HUES64 (cell line): ENCODE results near the gene DLGAP1.

Source experiments
- H3K27ac ChIP-seq: 2 replicates; pipeline ENCODE4 v1.7.0; 2013; ENCODE audit warnings: low read depth, low read length, inconsistent platforms
- H3K27me3 ChIP-seq: 2 replicates; pipeline ENCODE4 v1.6.1; 2013; ENCODE audit warnings: mild to moderate bottlenecking, low read length; ENCODE audit not compliant: insufficient read depth
- H3K36me3 ChIP-seq: 2 replicates; pipeline ENCODE4 v1.6.1; 2013; ENCODE audit warnings: mild to moderate bottlenecking, low read length; ENCODE audit not compliant: insufficient read depth
- H3K4me1 ChIP-seq: 2 replicates; pipeline ENCODE4 v1.6.1; 2013; ENCODE audit warnings: mild to moderate bottlenecking, low read length, moderate library complexity; ENCODE audit not compliant: insufficient read depth
- H3K4me3 ChIP-seq: 2 replicates; pipeline ENCODE4 v1.5.1; 2013; ENCODE audit warnings: mild to moderate bottlenecking, low read length, moderate library complexity
- H3K9ac ChIP-seq: 2 replicates; pipeline ENCODE4 v1.6.1; 2013; ENCODE audit warnings: mild to moderate bottlenecking, low read depth, low read length
- H3K9me3 ChIP-seq: 2 replicates; pipeline ENCODE4 v1.6.1; 2013; ENCODE audit warnings: low read depth, low read length; ENCODE audit not compliant: insufficient read depth
- WGBS: fragments of 150-250, 120-280 bp; methylation state at CpG from one replicate; pipeline ENCODE4 v1.1.7; 2013; ENCODE audit warnings: missing lambda C conversion rate; 5-methylcytosine and 5-hydroxymethylcytosine counted together

Gene DLGAP1

DNA sequence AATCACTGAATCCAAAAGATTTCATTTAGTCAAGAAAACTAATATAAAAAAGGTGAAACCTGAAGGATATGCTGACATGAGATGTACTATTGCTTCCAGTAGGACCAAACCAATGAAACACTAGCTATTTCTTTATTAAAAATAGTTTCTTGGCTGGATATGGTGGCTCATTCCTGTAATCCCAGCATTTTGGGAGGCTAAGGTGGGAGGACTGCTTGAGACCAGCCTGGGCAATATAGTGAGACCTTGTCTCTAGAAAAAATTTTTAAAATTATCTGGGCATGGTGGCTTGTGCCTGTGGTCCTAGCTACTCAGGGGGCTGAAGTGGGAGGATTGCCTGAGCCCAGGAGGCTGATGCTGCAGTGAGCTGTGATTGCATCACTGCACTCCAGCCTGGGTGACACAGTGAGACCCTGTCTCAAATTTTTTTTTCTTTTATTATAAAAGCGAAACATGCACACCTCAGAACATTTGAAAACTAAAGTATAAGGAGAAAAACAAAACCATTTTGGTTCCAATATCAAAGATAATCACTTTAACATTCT lies 738.9 kb downstream of the DLGAP1 start:
- no peak overlapping the region for H3K4me3 ChIP-seq
- no peak overlapping the region for H3K9ac ChIP-seq
- WGBS: 100% methylated on average over 1 of the region's 1 CpG
- no peaks in the 10 kb centered on the region for H3K36me3 ChIP-seq
- H3K27me3 ChIP-seq: no peaks in the 10 kb centered on the region
- H3K9me3 ChIP-seq: no peaks in the 10 kb centered on the region
- peaks cover 5% of the 10 kb centered on the region for H3K4me1 ChIP-seq
- H3K27ac ChIP-seq: no peak overlapping the region

DNA sequence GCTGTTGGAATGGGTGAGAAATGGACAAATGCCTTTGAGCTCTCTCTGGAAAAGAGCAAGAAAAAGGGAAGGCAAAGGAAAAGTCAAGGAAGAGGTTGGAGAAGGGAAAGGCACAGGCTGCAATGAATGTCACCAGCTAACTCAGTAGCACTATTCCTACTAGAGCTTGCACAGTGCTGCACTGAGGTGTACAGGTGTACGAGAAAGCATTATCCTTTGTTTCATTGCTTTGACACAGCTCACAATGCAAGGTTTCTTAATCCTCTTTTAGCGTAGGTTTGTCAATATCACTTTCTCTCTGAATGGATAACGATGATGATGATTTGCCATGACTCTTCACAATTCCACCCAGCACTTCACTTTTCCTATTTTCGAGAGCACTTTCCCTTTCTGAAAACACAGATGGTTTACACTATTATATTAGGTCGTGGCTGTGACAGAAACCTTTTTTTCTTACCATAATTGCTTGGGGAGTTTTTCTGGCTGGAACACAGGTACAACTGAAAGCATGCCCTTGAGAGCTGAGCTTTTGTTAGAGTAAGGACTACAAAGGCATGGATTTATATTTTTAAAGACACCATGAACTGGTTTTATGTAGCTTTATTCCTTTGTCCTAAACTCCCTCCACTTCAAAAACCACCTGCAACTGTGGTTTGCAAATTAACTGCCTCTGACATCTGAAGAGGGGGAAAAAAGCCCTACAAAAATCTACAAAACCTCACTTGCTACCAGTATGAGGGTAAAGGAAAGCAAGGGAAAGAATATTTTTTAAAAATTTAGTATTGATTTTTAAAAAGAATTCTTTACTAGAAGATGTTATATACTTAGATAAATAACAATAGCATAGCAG lies 739.7 kb downstream of the DLGAP1 start:
- Histone ChIP-seq H3K9me3 (no peaks in the 10 kb centered on the region), H3K36me3 (no peaks in the 10 kb centered on the region), H3K9ac (no peak overlapping the region), H3K4me1 (no peaks in the 10 kb centered on the region), H3K4me3 (no peak overlapping the region), H3K27ac (no peak overlapping the region), H3K27me3 (no peaks in the 10 kb centered on the region)
- 97% methylated on average over 4 of the region's 5 CpGs for WGBS

DNA sequence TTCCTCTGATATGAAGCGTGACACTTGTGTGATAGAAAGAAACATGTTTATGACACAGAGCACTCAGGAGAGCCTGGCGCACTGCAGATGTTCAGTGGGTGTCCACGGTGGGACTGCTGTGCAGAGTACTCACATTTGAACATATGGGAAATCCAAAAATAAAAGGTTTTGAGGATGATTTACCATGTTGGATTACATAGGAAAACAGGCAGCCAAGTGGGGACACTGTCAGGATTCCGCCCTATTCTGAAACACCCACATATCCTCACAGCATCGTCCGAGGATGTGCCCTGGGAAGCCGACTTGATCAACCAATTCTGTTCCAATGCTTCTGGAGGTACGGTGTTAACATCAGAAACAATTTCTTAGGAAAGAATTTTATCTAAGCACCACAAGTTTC lies 741.4 kb downstream of the DLGAP1 start:
- no peak overlapping the region for H3K9ac ChIP-seq
- no peaks in the 10 kb centered on the region for H3K27me3 ChIP-seq
- no peak overlapping the region for H3K4me3 ChIP-seq
- no peaks in the 10 kb centered on the region for H3K9me3 ChIP-seq
- no peak overlapping the region for H3K27ac ChIP-seq
- 93% methylated on average over 8 of the region's 8 CpGs for WGBS
- no peaks in the 10 kb centered on the region for H3K4me1 ChIP-seq
- H3K36me3 ChIP-seq: no peaks in the 10 kb centered on the region

DNA sequence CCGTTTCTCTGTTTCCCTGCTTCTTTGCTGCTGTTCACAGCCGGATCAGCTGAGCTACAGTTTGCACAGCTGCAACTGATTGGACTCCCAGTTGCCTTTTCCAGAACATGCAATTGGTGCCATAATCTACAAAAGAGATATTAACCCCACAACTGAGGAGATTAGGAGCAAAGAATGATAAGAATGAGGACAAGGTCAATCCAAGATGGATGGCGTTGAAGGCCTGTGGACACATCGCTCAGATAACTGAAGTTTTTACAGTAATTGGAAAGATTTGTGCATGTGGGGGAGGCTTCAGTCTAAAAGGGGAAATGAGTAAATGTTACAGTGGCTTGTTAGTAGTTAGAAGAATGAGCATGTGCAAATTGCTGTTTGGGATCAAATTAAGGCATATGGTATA lies 741.9 kb downstream of the DLGAP1 start:
- H3K27me3 ChIP-seq: no peaks in the 10 kb centered on the region
- H3K9ac ChIP-seq: no peak overlapping the region
- no peaks in the 10 kb centered on the region for H3K4me1 ChIP-seq
- WGBS: 94% methylated on average over 4 of the region's 4 CpGs
- H3K9me3 ChIP-seq: no peaks in the 10 kb centered on the region
- no peak overlapping the region for H3K27ac ChIP-seq
- no peaks in the 10 kb centered on the region for H3K36me3 ChIP-seq
- H3K4me3 ChIP-seq: no peak overlapping the region

DNA sequence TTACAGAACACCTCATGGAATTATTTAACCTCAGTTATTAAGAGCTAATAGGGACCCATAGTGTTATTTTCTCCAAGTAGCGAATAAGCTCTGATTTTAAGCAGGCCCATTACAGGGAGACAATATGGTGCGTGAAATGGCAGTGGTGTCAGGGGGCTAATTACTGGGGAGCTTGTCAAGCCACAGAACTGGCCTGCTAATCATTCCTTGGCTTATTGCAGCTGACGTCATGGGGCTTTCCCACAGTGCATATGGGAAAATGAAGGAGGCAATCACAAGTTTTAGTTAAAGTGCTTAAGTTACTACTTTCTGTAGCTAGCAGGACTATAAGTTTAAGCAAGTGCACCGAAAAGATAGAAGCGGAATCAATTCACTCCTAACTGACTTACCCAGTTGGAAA lies 742.6 kb downstream of the DLGAP1 start:
- 94% methylated on average over 5 of the region's 5 CpGs for WGBS
- no peaks in the 10 kb centered on the region for H3K4me1 ChIP-seq
- no peak overlapping the region for H3K27ac ChIP-seq
- H3K27me3 ChIP-seq: no peaks in the 10 kb centered on the region
- H3K36me3 ChIP-seq: no peaks in the 10 kb centered on the region
- H3K9me3 ChIP-seq: no peaks in the 10 kb centered on the region
- H3K4me3 ChIP-seq: no peak overlapping the region
- no peak overlapping the region for H3K9ac ChIP-seq

DNA sequence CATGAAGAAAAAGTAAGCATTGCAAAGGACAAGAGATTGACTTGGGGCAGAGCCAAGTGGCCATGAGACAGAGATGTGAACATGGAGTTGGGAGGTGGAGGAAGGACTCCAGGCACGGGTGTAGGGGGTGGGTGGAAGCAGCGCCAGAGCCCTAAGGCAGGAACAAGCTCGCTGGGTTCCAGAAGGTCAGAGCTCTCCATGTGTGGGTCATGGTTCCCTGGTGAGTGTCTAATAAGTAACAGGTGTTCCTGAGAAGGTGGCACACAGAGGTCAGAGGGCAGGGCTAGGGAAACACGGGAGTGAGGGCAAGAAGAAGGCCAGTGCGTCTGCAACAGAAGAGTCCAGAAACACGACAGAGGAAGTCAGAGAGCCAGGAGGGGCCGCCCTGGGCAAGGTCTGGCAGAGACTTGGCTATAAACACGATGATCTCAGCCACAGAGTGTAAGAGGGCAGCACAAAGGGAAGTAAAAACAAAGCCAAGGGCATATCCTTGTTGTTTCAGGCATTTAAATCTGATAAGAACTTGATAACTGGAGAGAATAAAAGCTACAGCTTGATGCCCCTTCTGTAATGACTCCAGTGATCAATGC lies 744.3 kb downstream of the DLGAP1 start:
- Histone ChIP-seq H3K27me3 (no peaks in the 10 kb centered on the region), H3K4me3 (no peak overlapping the region), H3K9me3 (no peaks in the 10 kb centered on the region), H3K4me1 (no peaks in the 10 kb centered on the region), H3K36me3 (no peaks in the 10 kb centered on the region), H3K27ac (no peak overlapping the region), H3K9ac (no peak overlapping the region)
- 85% methylated on average over 8 of the region's 8 CpGs for WGBS

DNA sequence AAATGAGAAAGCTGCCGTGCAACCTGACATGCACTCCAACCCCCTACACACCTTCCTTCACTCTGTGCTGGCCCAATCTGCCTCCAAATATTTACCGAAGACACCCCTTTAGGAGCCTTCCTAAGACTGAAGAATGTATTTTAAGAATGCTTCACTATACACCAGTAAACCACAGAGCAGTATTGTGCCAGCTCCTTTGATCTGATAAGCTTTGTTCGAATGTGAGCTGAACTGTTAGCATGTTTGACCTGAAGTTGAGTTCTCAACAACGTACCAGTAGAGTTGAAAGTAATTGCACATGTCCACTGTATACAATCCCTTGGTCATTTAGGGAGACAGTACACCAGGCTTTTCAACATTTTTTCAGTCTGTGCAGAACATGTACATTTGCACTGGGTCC lies 745.9 kb downstream of the DLGAP1 start:
- Histone ChIP-seq H3K27me3 (no peaks in the 10 kb centered on the region), H3K36me3 (no peaks in the 10 kb centered on the region), H3K9ac (no peak overlapping the region), H3K4me1 (no peaks in the 10 kb centered on the region), H3K9me3 (no peaks in the 10 kb centered on the region), H3K4me3 (no peak overlapping the region), H3K27ac (no peak overlapping the region)
- WGBS: 91% methylated on average over 4 of the region's 4 CpGs

DNA sequence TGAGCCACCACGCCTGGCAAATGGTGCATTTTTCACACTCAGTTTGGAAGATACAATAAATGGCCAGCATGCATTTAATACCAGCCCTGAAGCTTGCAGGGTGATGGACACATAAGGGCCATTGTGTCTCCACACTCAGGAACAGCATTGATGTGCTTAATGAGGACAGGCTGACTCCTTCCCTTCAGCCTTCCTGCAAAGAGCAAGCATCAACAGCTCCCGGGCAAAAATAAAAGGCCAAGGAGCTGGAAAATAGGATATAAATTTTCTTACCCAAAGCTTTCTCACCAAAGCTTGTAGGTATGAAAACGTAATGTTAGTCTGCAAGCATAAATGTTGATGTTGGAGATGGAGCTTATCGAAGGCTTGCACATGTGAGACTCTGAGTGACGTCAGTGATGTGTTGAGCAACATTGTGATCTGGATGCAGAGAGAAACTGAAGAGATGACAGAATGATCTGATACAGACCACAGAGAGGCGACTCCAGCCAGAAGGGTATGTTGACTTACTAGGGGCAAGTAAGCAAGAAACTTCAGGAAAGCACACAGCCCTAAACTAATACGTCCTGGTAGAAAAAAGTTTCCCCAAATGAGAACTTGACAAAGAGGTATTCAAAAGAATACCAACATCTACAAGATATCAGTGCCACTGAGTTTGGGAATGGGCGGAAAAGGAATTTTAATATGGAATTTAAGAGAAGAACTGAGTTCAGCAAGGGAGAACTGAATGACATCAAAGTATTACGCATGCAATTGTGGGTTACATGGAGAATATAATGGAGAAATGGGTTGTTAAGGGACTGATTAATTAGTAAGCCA lies 748.6 kb downstream of the DLGAP1 start:
- no peak overlapping the region for H3K9ac ChIP-seq
- H3K27me3 ChIP-seq: no peaks in the 10 kb centered on the region
- H3K4me1 ChIP-seq: no peaks in the 10 kb centered on the region
- H3K27ac ChIP-seq: no peak overlapping the region
- H3K4me3 ChIP-seq: no peak overlapping the region
- H3K36me3 ChIP-seq: no peaks in the 10 kb centered on the region
- WGBS: 96% methylated on average over 9 of the region's 9 CpGs
- no peaks in the 10 kb centered on the region for H3K9me3 ChIP-seq

DNA sequence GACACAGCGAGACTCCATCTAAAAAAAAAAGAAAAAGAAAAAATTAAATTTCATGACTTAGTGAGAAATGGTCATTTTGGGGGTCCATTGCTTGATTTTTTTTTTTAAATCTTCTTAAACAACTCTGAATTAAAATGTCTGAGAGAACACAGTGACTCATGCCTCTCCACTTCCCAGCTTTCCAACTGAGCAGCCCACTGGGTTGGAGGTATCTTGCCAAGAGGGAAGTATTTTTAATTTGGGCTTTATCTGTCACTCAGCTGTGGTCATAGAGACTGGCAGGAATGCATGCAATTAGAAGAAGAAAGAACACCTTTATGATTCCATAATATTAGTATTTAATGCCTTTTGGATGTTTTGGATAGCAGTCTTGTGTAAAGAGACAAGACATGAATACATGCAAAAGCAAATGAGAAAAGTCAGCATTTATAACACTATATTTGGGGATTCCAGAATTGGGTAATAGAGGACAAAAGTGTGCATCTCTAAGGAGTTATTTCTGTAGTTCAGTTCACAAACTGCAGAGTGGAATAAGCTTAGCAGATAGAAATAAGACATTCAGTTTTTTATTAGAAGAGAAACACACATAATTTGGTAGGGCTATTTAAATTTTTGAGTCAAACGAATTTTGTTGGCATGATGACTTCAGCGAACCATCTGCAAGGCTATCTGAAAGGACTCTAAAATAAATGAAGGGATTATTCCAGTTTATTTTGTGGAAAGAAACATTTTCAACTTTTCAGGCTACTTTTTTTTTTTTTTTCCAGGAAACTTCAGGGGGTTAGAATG lies 750.4 kb downstream of the DLGAP1 start:
- H3K27ac ChIP-seq: no peak overlapping the region
- H3K9ac ChIP-seq: no peak overlapping the region
- WGBS: 96% methylated on average over 2 of the region's 3 CpGs
- no peaks in the 10 kb centered on the region for H3K4me1 ChIP-seq
- H3K27me3 ChIP-seq: no peaks in the 10 kb centered on the region
- no peak overlapping the region for H3K4me3 ChIP-seq
- H3K36me3 ChIP-seq: no peaks in the 10 kb centered on the region
- no peaks in the 10 kb centered on the region for H3K9me3 ChIP-seq

DNA sequence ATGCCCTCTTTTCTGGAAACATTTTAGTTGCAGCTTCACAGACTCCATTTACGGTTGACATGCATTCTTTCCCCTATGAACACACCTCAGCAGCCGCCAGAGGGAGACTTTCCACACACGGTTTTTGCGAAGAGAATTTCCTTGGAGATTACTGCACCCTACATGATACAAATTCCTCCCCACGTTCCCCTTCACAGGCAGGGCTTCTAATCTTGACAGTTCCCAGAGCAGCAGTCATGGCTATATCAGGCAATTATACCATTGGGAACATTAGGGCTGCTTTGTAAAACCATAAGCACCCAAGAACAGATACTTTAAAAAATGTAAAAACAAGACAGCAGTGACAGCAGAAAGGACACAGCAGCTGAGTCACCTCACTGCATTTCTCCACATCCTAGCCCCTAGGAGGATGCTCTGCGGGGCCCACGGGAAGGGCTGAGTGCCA lies 751.4 kb downstream of the DLGAP1 start:
- Histone ChIP-seq H3K4me3 (no peak overlapping the region), H3K9me3 (no peaks in the 10 kb centered on the region), H3K4me1 (no peaks in the 10 kb centered on the region), H3K27ac (no peak overlapping the region), H3K27me3 (no peaks in the 10 kb centered on the region), H3K36me3 (no peaks in the 10 kb centered on the region), H3K9ac (no peak overlapping the region)
- 33% methylated on average over 7 of the region's 7 CpGs for WGBS
